ENCODE data around the gene CLASP2.
A peak's percentile ranks its signal among the peaks of the same experiment; 100 is the strongest.

Gene CLASP2

DNA sequence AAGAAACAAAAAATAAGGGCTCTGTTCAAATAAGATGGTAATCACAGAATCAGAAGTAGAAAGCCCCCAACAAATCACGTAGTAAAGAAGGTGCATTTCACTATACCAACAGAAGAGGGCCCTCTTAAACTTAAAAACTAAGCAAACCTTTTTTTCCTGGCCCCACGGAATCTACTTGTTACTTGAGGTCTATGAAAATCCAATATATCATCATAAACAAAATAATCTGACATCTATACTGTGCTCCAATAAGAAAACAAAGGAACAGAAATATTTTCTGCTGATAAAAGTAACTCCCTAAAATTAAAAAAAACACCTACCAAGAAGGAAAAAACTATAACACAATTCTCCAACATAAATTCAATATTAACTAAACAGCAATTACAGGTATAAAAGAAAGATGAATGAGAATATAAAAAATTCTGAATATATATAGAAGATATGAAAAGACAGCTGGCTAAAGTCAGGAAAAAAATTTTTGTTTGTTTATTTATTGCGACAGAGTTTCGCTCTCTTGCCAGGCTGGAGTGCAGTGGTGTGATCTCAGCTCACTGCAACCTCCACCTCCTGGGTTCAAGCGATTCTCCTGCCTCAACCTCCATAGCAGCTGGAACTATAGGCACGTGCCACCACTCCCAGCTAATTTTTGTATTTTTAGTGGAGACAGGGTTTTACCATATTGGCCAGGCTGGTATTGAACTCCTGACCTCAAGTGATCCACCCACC lies 81.8 kb downstream of the CLASP2 start:
- no peak overlapping the region for H3K4me2 ChIP-seq (ENCODE audit: low read depth, low read length)
- peak; percentile 62 for DNase-seq
- H4K20me1 ChIP-seq (ENCODE audit: insufficient read depth, low read length), result no peaks in the 10 kb centered on the region
- TF ChIP-seq, protein P1, sequence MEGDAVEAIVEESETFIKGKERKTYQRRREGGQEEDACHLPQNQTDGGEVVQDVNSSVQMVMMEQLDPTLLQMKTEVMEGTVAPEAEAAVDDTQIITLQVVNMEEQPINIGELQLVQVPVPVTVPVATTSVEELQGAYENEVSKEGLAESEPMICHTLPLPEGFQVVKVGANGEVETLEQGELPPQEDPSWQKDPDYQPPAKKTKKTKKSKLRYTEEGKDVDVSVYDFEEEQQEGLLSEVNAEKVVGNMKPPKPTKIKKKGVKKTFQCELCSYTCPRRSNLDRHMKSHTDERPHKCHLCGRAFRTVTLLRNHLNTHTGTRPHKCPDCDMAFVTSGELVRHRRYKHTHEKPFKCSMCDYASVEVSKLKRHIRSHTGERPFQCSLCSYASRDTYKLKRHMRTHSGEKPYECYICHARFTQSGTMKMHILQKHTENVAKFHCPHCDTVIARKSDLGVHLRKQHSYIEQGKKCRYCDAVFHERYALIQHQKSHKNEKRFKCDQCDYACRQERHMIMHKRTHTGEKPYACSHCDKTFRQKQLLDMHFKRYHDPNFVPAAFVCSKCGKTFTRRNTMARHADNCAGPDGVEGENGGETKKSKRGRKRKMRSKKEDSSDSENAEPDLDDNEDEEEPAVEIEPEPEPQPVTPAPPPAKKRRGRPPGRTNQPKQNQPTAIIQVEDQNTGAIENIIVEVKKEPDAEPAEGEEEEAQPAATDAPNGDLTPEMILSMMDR (IDR thresholded peaks at IDR 0.05; ENCODE audit: low read length), result peak; percentile 56
- no peak for TF ChIP-seq EZH2 (optimal IDR thresholded peaks at IDR 0.05; ENCODE audit: low read depth, low read length)
- no peaks in the 10 kb centered on the region for H3K36me3 ChIP-seq (replicated peaks; ENCODE audit: insufficient read depth, low read length)
- no peaks in the 10 kb centered on the region for H3K27me3 ChIP-seq (replicated peaks; ENCODE audit: insufficient read depth, low read length)
- no peaks in the 10 kb centered on the region for H3F3A ChIP-seq (ENCODE audit: insufficient read depth, low read length)
- H3K27ac ChIP-seq (ENCODE audit: low read length), result no peak overlapping the region
- no peak overlapping the region for H2AFZ ChIP-seq (ENCODE audit: low read length)
- no peak overlapping the region for H3K9ac ChIP-seq (ENCODE audit: low read length)
- no peaks in the 10 kb centered on the region for H3K9me3 ChIP-seq (replicated peaks; ENCODE audit: insufficient read depth, low read length)
- no peaks in the 10 kb centered on the region for H3K79me2 ChIP-seq (ENCODE audit: low read length)
- peaks cover 4% of the 10 kb centered on the region; the same call in 1 of the 2 replicates for H3K4me1 ChIP-seq (ENCODE audit: low read length)
- H3K9me2 ChIP-seq (replicated peaks; ENCODE audit: insufficient read depth, low read length), result no peaks in the 10 kb centered on the region
- no peak overlapping the region for H3K4me3 ChIP-seq (ENCODE audit: low read length)

DNA sequence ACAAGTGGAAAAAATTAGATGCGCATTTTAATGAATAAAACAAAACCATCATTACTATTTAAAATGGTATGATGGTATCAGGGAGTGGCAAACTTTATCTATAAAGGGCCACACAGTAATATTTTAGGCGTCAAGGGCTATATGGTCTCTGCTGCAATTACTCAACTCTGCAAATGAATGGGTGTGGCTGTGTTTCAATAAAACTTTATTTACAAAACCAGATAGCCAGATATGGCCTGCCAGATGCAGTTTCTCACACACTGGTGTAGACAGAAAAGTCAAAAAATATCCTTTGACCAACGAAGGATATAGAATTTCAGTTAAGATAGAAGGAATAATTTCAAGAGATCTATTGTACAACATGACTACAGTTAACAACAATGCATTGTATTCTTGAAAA lies 83.8 kb downstream of the CLASP2 start:
- Histone ChIP-seq H3K9me2 (replicated peaks; ENCODE audit: insufficient read depth, low read length) (no peaks in the 10 kb centered on the region), H3K4me1 (ENCODE audit: low read length) (no peaks in the 10 kb centered on the region), H2AFZ (ENCODE audit: low read length) (no peak overlapping the region), H3F3A (ENCODE audit: insufficient read depth, low read length) (no peaks in the 10 kb centered on the region), H3K4me3 (ENCODE audit: low read length) (no peak overlapping the region), H3K36me3 (replicated peaks; ENCODE audit: insufficient read depth, low read length) (no peaks in the 10 kb centered on the region), H4K20me1 (ENCODE audit: insufficient read depth, low read length) (no peaks in the 10 kb centered on the region), H3K9ac (ENCODE audit: low read length) (no peak overlapping the region), H3K79me2 (ENCODE audit: low read length) (no peaks in the 10 kb centered on the region), H3K27me3 (replicated peaks; ENCODE audit: insufficient read depth, low read length) (no peaks in the 10 kb centered on the region), H3K27ac (ENCODE audit: low read length) (no peak overlapping the region), H3K4me2 (ENCODE audit: low read depth, low read length) (no peak overlapping the region), H3K9me3 (replicated peaks; ENCODE audit: insufficient read depth, low read length) (no peaks in the 10 kb centered on the region)
- DNase-seq, result no peak
- TF ChIP-seq EZH2 (optimal IDR thresholded peaks at IDR 0.05; ENCODE audit: low read depth, low read length) (no peak), EZH2phosphoT487 (IDR thresholded peaks at IDR 0.05; ENCODE audit: low read length) (no peak)
- TF ChIP-seq, protein P1 (IDR thresholded peaks at IDR 0.05; ENCODE audit: low read length), result no peak

DNA sequence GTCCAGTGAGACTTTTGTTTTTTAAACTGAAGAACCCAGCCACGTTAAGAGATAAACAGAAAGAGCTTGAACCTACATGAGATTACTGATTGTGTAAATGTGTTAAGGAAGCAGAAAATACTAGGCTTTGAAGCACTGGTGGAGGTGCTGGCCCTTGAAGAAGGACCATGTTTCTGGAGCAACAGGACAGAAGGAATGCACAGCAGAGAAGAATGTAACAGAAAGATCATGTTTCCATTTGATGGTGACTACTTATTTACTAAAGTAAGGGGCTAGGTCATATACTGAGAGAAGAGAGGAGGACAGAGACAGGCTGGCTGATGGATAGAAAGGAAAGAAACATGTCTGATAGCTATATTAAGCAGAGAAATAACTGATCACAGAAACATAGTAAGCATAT lies 88.8 kb downstream of the CLASP2 start:
- TF ChIP-seq EZH2 (optimal IDR thresholded peaks at IDR 0.05; ENCODE audit: low read depth, low read length), result no peak
- no peak for TF ChIP-seq EZH2phosphoT487 (IDR thresholded peaks at IDR 0.05; ENCODE audit: low read length)
- TF ChIP-seq, protein P1 (IDR thresholded peaks at IDR 0.05; ENCODE audit: low read length), result no peak
- no peak overlapping the region for H2AFZ ChIP-seq (ENCODE audit: low read length)
- no peaks in the 10 kb centered on the region for H3F3A ChIP-seq (ENCODE audit: insufficient read depth, low read length)
- H3K27ac ChIP-seq (ENCODE audit: low read length), result no peak overlapping the region
- H3K9me2 ChIP-seq (replicated peaks; ENCODE audit: insufficient read depth, low read length), result no peaks in the 10 kb centered on the region
- H3K9me3 ChIP-seq (replicated peaks; ENCODE audit: insufficient read depth, low read length), result no peaks in the 10 kb centered on the region
- DNase-seq, result no peak
- H3K36me3 ChIP-seq (replicated peaks; ENCODE audit: insufficient read depth, low read length), result no peaks in the 10 kb centered on the region
- H4K20me1 ChIP-seq (ENCODE audit: insufficient read depth, low read length), result no peaks in the 10 kb centered on the region
- H3K9ac ChIP-seq (ENCODE audit: low read length), result no peak overlapping the region
- H3K27me3 ChIP-seq (replicated peaks; ENCODE audit: insufficient read depth, low read length), result no peaks in the 10 kb centered on the region
- no peak overlapping the region for H3K4me3 ChIP-seq (ENCODE audit: low read length)
- H3K4me1 ChIP-seq (ENCODE audit: low read length), result peaks cover 7% of the 10 kb centered on the region; the same call in 1 of the 2 replicates
- no peak overlapping the region for H3K4me2 ChIP-seq (ENCODE audit: low read depth, low read length)
- H3K79me2 ChIP-seq (ENCODE audit: low read length), result no peaks in the 10 kb centered on the region

Data from MM.1S (cell line).